Upper lobe of left lung (tissue), 6 donors: ENCODE data around the gene SLC32A1. TPM values are rescaled to one million over a fixed set of nuclear protein-coding genes. Genes with fewer than 3 reads are reported as not detected.

Experiments
- ATAC-seq, 2 donors: fragments of 200-7000 bp; cut with Tn5 transposase; one replicate each; pipeline ENCODE4 v1.9.1; 2022; ENCODE audit warnings: mild to moderate bottlenecking in 2 of 2, moderate library complexity in 2 of 2; ENCODE audit not compliant: low FRiP score in 2 of 2
- DNase-seq, 2 donors: peaks; one replicate each; pipeline ENCODE4 v3.0.0-alpha.2; 2019 to 2020
- H3K27ac ChIP-seq, 4 donors: fragments of 200-600 bp; sonication (generic); one replicate each; pipeline ENCODE4 v1.5.1; 2016 to 2019
- H3K27me3 ChIP-seq, 4 donors: fragments of 200-600 bp; sonication (generic); one replicate each; pipeline ENCODE4 v1.5.1; 2017 to 2019
- H3K36me3 ChIP-seq, 4 donors: fragments of 200-600 bp; sonication (generic); one replicate each; pipeline ENCODE4 v1.5.1; 2016 to 2019
- H3K4me1 ChIP-seq, 4 donors: fragments of 200-600 bp; sonication (generic); one replicate each; pipeline ENCODE4 v1.5.1; 2018 to 2019
- H3K4me3 ChIP-seq, 4 donors: fragments of 200-600 bp; sonication (generic); one replicate each; pipeline ENCODE4 v1.5.1; 2017 to 2019; ENCODE audit warnings: mild to moderate bottlenecking in 2 of 4, moderate library complexity in 1 of 4
- H3K9me3 ChIP-seq, 4 donors: fragments of 200-600 bp; sonication (generic); one replicate each; pipeline ENCODE4 v1.5.1; 2018 to 2019
- EP300 ChIP-seq, 4 donors: sonication (generic); formaldehyde crosslinking; IDR thresholded peaks; one replicate each; pipeline ENCODE4 v1.5.1; 2017; ENCODE audit warnings: antibody characterized with exemption in 4 of 4, control low read depth in 2 of 4
- POLR2A ChIP-seq, 4 donors: fragments of 450-650 bp; IDR thresholded peaks; one replicate each; pipeline ENCODE4 v1.5.1; 2016 to 2017; ENCODE audit warnings: antibody characterized with exemption in 4 of 4, mild to moderate bottlenecking in 2 of 4
- POLR2AphosphoS5 ChIP-seq, 2 donors: sonication (generic); formaldehyde crosslinking; IDR thresholded peaks; one replicate each; pipeline ENCODE4 v1.5.1; 2017; ENCODE audit warnings: antibody characterized with exemption in 2 of 2
- WGBS, 2 donors: methylation state at CpG; one replicate each; pipeline ENCODE4 v1.1.5; 2017 to 2018; 5-methylcytosine and 5-hydroxymethylcytosine counted together
- total RNA-seq, 6 donors: library from RNA; depleted of rRNA in 4 of 6; stranded (reverse); fragments of >200 nt in 4 of 6; gene quantifications; one replicate each; pipeline versions ENCODE4 v1.1.0 to v1.2.1, GENCODE V29; 2016 to 2021
- TF ChIP-seq, protein P1 (sequence below), 6 experiments: fragments of 450-650 bp in 4 of 6; fragments of 200-600 bp in 2 of 6; sonication (generic) in 2 of 6; IDR thresholded peaks; one replicate each; pipeline ENCODE4 v1.5.1; 2016 to 2019; ENCODE audit warnings: antibody characterized with exemption in 6 of 6
- donor health status: DM: no; HTN: no; CAD: no; lungs with moderate emphysema.
- donor health status: DM: no; HTN: yes; CAD: no; lungs with severe emphysema.

Gene SLC32A1
- total RNA-seq, 6 donors from 2014 or later, result not detected

DNA sequence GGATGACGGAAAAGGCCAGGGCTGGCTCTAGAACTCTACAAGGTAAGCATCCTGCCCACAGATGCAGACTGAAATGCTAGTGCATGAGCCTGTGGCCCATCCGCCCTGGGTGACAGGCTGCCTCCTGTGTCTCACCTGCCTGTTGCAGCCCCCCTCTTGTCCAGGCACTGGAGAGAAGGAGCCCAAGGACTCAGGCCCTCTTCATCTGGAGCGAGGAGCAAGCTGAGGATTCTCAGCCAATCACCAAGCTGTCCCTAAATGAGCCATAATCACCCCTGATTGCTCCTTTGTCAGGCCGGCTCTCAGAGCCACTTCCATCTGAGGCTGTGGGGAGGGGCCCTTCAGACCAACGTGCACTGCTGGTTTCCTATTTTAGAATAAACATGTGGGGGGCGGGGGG, 10.0 kb upstream of the SLC32A1 start:
- Histone ChIP-seq H3K4me3 (no peak overlapping the region), H3K9me3 (no peaks in the 10 kb centered on the region), H3K27ac (no peak overlapping the region), H3K27me3 (no peaks in the 10 kb centered on the region), H3K36me3 (no peaks in the 10 kb centered on the region), H3K4me1 (no peaks in the 10 kb centered on the region)
- 18 to 20% methylated on average over 4 to 6 of the region's 6 CpGs for WGBS, 2 donors
- TF ChIP-seq EP300 (IDR thresholded peaks at IDR 0.05), result no peak
- no peak for TF ChIP-seq POLR2AphosphoS5 (IDR thresholded peaks at IDR 0.05)
- no peak for TF ChIP-seq POLR2A (IDR thresholded peaks at IDR 0.05)
- TF ChIP-seq, protein P1, sequence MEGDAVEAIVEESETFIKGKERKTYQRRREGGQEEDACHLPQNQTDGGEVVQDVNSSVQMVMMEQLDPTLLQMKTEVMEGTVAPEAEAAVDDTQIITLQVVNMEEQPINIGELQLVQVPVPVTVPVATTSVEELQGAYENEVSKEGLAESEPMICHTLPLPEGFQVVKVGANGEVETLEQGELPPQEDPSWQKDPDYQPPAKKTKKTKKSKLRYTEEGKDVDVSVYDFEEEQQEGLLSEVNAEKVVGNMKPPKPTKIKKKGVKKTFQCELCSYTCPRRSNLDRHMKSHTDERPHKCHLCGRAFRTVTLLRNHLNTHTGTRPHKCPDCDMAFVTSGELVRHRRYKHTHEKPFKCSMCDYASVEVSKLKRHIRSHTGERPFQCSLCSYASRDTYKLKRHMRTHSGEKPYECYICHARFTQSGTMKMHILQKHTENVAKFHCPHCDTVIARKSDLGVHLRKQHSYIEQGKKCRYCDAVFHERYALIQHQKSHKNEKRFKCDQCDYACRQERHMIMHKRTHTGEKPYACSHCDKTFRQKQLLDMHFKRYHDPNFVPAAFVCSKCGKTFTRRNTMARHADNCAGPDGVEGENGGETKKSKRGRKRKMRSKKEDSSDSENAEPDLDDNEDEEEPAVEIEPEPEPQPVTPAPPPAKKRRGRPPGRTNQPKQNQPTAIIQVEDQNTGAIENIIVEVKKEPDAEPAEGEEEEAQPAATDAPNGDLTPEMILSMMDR (IDR thresholded peaks at IDR 0.05), result no peak
- DNase-seq, result no peak
- no peak for ATAC-seq

DNA sequence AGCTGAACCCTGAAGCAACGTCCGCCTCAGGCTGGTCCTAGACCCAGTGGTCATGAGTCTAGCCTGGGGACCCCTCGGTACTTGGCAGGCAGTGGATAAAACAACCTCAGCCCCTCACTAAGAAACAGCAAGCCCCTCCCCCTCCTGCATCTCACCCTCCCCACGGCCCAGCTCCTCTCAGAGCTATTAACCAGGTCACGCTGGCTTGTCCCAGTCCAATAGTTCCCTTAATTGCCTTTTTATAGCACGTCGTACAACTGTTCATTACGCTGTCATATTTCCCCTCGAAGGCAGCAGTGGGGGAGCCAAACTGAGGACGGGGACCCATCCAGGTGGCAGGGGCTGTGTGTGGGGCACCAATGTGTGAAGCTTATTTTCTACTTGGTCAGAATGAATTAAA, 8.6 kb upstream of the SLC32A1 start:
- H3K27me3 ChIP-seq, result no peaks in the 10 kb centered on the region
- no peak for ATAC-seq
- H3K27ac ChIP-seq, result no peak overlapping the region
- no peaks in the 10 kb centered on the region for H3K4me1 ChIP-seq
- TF ChIP-seq POLR2A (IDR thresholded peaks at IDR 0.05) (no peak), POLR2AphosphoS5 (IDR thresholded peaks at IDR 0.05) (no peak), EP300 (IDR thresholded peaks at IDR 0.05) (no peak)
- TF ChIP-seq, protein P1 (IDR thresholded peaks at IDR 0.05), result no peak
- H3K9me3 ChIP-seq, result no peaks in the 10 kb centered on the region
- no peak overlapping the region for H3K4me3 ChIP-seq
- no peaks in the 10 kb centered on the region for H3K36me3 ChIP-seq
- DNase-seq, result no peak
- 50% methylated on average over 7 to 10 of the region's 10 CpGs for WGBS, 2 donors

DNA sequence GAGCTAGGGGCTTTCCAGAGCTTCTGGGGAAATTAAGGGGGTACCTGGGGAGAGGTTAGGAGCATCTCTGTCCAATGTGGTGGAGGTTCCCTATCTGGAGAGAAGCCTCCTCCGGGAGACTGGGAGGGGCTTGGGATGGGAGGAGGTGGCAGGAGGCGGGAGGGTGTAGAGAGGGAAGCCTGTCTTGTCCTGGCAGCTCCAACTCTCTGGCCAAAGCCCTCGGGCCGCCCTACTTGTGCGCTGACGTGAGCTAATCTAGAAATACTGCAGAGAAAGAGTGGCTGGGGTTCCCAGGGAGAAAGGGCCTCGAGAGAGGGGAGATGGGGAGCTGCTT, 1.6 kb upstream of the SLC32A1 start:
- Histone ChIP-seq H3K36me3 (no peaks in the 10 kb centered on the region), H3K4me1 (peaks cover 12 to 47% (median 22%) of the 10 kb centered on the region in 4 donors), H3K9me3 (no peaks in the 10 kb centered on the region), H3K27ac (no peak overlapping the region), H3K4me3 (no peak overlapping the region), H3K27me3 (peaks cover 0 to 55% (median 31%) of the 10 kb centered on the region in 4 donors)
- DNase-seq, result no peak
- no peak for TF ChIP-seq POLR2AphosphoS5 (IDR thresholded peaks at IDR 0.05)
- no peak for TF ChIP-seq POLR2A (IDR thresholded peaks at IDR 0.05)
- TF ChIP-seq, protein P1 (IDR thresholded peaks at IDR 0.05), result no peak
- no peak for TF ChIP-seq EP300 (IDR thresholded peaks at IDR 0.05)
- WGBS, 2 donors, result 4 to 5% methylated on average over 4 to 7 of the region's 7 CpGs
- ATAC-seq, result no peak

DNA sequence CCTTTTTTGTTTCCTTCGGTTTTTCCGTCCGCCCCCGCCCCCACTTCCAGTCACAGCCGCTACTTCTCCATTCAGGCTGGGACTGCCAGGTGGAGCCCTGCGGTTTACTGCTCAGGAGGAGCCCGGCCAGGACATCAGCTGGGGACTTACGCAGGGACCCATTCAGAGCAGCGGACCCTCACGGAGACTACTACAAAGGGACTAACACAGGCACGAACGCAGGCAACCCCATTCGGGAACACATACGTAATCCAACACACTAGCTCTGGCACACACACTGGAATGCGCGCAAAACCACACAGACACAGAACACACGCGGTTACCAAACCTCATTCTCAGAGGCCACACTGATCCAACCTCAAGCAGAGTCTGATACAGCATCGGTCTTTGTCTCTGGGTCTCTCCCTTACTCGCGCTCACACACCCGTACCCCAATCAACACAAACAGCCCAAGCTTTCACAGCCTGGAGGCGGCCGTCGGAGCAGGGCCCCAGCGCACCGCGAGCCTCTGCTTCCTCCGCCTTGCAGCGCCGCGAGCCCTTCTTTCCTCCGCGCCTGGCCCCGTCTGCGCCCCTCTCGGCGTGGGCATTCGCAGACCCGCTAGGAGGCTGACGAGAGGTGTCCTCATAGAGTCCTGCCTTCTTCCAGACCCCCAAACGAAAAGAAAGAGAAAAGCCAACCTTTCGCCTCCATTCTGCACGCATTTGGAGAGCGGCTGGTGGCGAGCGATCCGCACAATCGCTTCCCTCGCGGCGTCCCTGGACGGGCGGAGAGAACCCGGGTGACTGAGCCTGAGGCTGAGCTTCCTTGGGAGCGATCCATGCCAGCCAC, 1.1 kb upstream of the SLC32A1 start:
- DNase-seq (peak in 1 of 2 donors; percentile 69), ATAC-seq (no peak)
- TF ChIP-seq, protein P1 (IDR thresholded peaks at IDR 0.05), result no peak
- no peak for TF ChIP-seq EP300 (IDR thresholded peaks at IDR 0.05)
- TF ChIP-seq POLR2AphosphoS5 (IDR thresholded peaks at IDR 0.05), result no peak
- no peak for TF ChIP-seq POLR2A (IDR thresholded peaks at IDR 0.05)
- no peak overlapping the region for H3K27ac ChIP-seq
- no peaks in the 10 kb centered on the region for H3K36me3 ChIP-seq
- H3K9me3 ChIP-seq, result no peaks in the 10 kb centered on the region
- 2% methylated on average over 32 to 56 of the region's 56 CpGs for WGBS, 2 donors
- H3K27me3 ChIP-seq, result peaks cover 0 to 61% (median 34%) of the 10 kb centered on the region in 4 donors
- H3K4me3 ChIP-seq, result no peak overlapping the region
- peaks cover 13 to 51% (median 25%) of the 10 kb centered on the region in 4 donors for H3K4me1 ChIP-seq
